ENCODE measurements around the gene URAD.
"Not testable (repeated sequence)": the region's sequence is repeated elsewhere in the genome, so short reads cannot be mapped to it uniquely, and the experiment has no call there.

- TF ChIP-seq CTCF, POLR2AphosphoS5 (IDR thresholded peaks at IDR 0.05): not testable (repeated sequence)
Observed at GRCh38 chr13:28005016-28005415, 16.5 kb upstream of the URAD start.

Measured in upper lobe of left lung (tissue), 4 donors.